ENCODE measurements around the gene NT5M. TPM values are rescaled to one million over a fixed set of nuclear protein-coding genes. Genes with fewer than 3 reads are reported as not detected.

NT5M gene
- total RNA-seq, 1 donor from 2014 or later, result 4.0 TPM

- Mint-ChIP-seq H3K9me3 (ENCODE audit: low read depth) (no peaks in the 10 kb centered on the region), H3K27ac (ENCODE audit: unreplicated experiment) (peak overlapping the region; percentile 41), H3K27me3 (ENCODE audit: low read depth) (no peaks in the 10 kb centered on the region), H3K36me3 (ENCODE audit: low read depth) (peaks cover 2% of the 10 kb centered on the region), H3K4me1 (ENCODE audit: low read depth) (peaks cover 23% of the 10 kb centered on the region), H3K4me3 (ENCODE audit: unreplicated experiment) (peak overlapping the region; percentile 97)
- DNase-seq (ENCODE audit: low spot score), result no peak
- no peak for TF ChIP-seq CTCF (IDR thresholded peaks at IDR 0.05)
These were observed 23.9 kb upstream of the NT5M start for GRCh38 chr17:17279316-17279715.

GRCh38 chr17:17280613-17281549, 22.3 kb upstream of the NT5M start, which contains the start of gene COPS3:
COPS3 (minus strand) TSS chr17:17281246; CDS start chr17:17281186, 60 bp downstream.
- H3K4me3 Mint-ChIP-seq (ENCODE audit: unreplicated experiment), result peak within 1 kb of the TSS; percentile 97
- H3K27me3 Mint-ChIP-seq (ENCODE audit: low read depth), result no peaks in the 10 kb centered on the region
- DNase-seq (ENCODE audit: low spot score), result peak; percentile 99
- peak within 1 kb of the TSS; percentile 96 for H3K27ac Mint-ChIP-seq (ENCODE audit: unreplicated experiment)
- no peak for TF ChIP-seq CTCF (IDR thresholded peaks at IDR 0.05)
- H3K9me3 Mint-ChIP-seq (ENCODE audit: low read depth), result no peaks in the 10 kb centered on the region
- H3K36me3 Mint-ChIP-seq (ENCODE audit: low read depth), result no peaks in the 10 kb centered on the region
- peaks cover 23% of the 10 kb centered on the region for H3K4me1 Mint-ChIP-seq (ENCODE audit: low read depth)

GRCh38 chr17:17285951-17286350, 17.2 kb upstream of the NT5M start:
- H3K4me3 Mint-ChIP-seq (ENCODE audit: unreplicated experiment), result no peak overlapping the region

GRCh38 chr17:17289086-17289485, 14.1 kb upstream of the NT5M start:
- Mint-ChIP-seq H3K27me3 (ENCODE audit: low read depth) (no peaks in the 10 kb centered on the region), H3K27ac (ENCODE audit: unreplicated experiment) (no peak overlapping the region), H3K9me3 (ENCODE audit: low read depth) (peaks cover 2% of the 10 kb centered on the region), H3K36me3 (ENCODE audit: low read depth) (no peaks in the 10 kb centered on the region), H3K4me3 (ENCODE audit: unreplicated experiment) (no peak overlapping the region), H3K4me1 (ENCODE audit: low read depth) (no peaks in the 10 kb centered on the region)
- no peak for DNase-seq (ENCODE audit: low spot score)
- TF ChIP-seq CTCF (IDR thresholded peaks at IDR 0.05), result no peak

More at GRCh38 chr17:17285951-17286350, 17.2 kb upstream of the NT5M start:
- no peak for DNase-seq (ENCODE audit: low spot score)
- no peak overlapping the region for H3K27ac Mint-ChIP-seq (ENCODE audit: unreplicated experiment)
- no peak for TF ChIP-seq CTCF (IDR thresholded peaks at IDR 0.05)
- peaks cover 8% of the 10 kb centered on the region for H3K4me1 Mint-ChIP-seq (ENCODE audit: low read depth)
- H3K27me3 Mint-ChIP-seq (ENCODE audit: low read depth), result no peaks in the 10 kb centered on the region
- H3K36me3 Mint-ChIP-seq (ENCODE audit: low read depth), result no peaks in the 10 kb centered on the region
- no peaks in the 10 kb centered on the region for H3K9me3 Mint-ChIP-seq (ENCODE audit: low read depth)

- H3K36me3 Mint-ChIP-seq (ENCODE audit: low read depth), result no peaks in the 10 kb centered on the region
- H3K27me3 Mint-ChIP-seq (ENCODE audit: low read depth), result no peaks in the 10 kb centered on the region
- TF ChIP-seq CTCF (IDR thresholded peaks at IDR 0.05), result no peak
- H3K4me1 Mint-ChIP-seq (ENCODE audit: low read depth), result no peaks in the 10 kb centered on the region
- no peak overlapping the region for H3K27ac Mint-ChIP-seq (ENCODE audit: unreplicated experiment)
- no peak for DNase-seq (ENCODE audit: low spot score)
- peaks cover 2% of the 10 kb centered on the region for H3K9me3 Mint-ChIP-seq (ENCODE audit: low read depth)
- no peak overlapping the region for H3K4me3 Mint-ChIP-seq (ENCODE audit: unreplicated experiment)
These were observed 13.5 kb upstream of the NT5M start for GRCh38 chr17:17289701-17290100.
